PC-9 (cell line): ENCODE results near the gene SH3BGR. TPM values are rescaled to one million over a fixed set of nuclear protein-coding genes. Genes with fewer than 3 reads are reported as not detected.

Experiments used
- BruUV-seq: library from RNA; stranded (reverse); fragments of 400-500 nt; replicated peaks from 2 replicates; lab custom pipeline; 2021; lab: Mats Ljungman, UMichigan
- CTCF ChIA-PET: fragments of 300-600 bp; sonication (Branson Sonifier 250); formaldehyde crosslinking; loops from one replicate; lab custom pipeline; 2022; ENCODE audit warnings: antibody characterized with exemption; lab: Charles Lee
- POLR2A ChIA-PET: fragments of 300-600 bp; sonication (Branson Sonifier 250); formaldehyde crosslinking; loops from one replicate; lab custom pipeline; 2022; ENCODE audit warnings: antibody characterized with exemption; ENCODE audit not compliant: unreplicated experiment; lab: Charles Lee
- DNase-seq, 2 experiments: peaks; one replicate each; pipeline versions ENCODE4 v3.0.0 to v3.0.0-alpha.2; 2015 to 2022; ENCODE audit warnings: mixed read lengths in 1 of 2
- H2AFZ ChIP-seq: fragments of 200-600 bp; sonication (generic); 2 replicates; pipeline ENCODE4 v1.8.1; 2017; ENCODE audit warnings: antibody characterized with exemption
- H3F3A ChIP-seq: fragments of 200-600 bp; sonication (generic); 2 replicates; pipeline ENCODE4 v1.8.1; 2017; ENCODE audit warnings: antibody characterized with exemption, mild to moderate bottlenecking, low read depth; ENCODE audit not compliant: insufficient read depth
- H3K27ac ChIP-seq: fragments of 200-600 bp; sonication (generic); 2 replicates; pipeline ENCODE4 v1.6.1; 2016; ENCODE audit warnings: mixed run types
- H3K27me3 ChIP-seq: fragments of 200-600 bp; sonication (generic); 2 replicates; pipeline ENCODE4 v1.6.1; 2016; ENCODE audit warnings: low read depth, mixed run types; ENCODE audit not compliant: insufficient read depth
- H3K36me3 ChIP-seq: fragments of 200-600 bp; sonication (generic); 2 replicates; pipeline ENCODE4 v1.6.1; 2016; ENCODE audit warnings: low read depth, mixed run types
- H3K4me1 ChIP-seq: fragments of 200-600 bp; sonication (generic); replicated peaks from 2 replicates; pipeline ENCODE4 v1.6.1; 2016; ENCODE audit warnings: mixed run types; ENCODE audit not compliant: insufficient read depth
- H3K4me2 ChIP-seq: fragments of 200-600 bp; sonication (generic); 2 replicates; pipeline ENCODE4 v1.6.1; 2017; ENCODE audit warnings: mixed run types
- H3K4me3 ChIP-seq: fragments of 200-600 bp; sonication (generic); 2 replicates; pipeline ENCODE4 v1.6.1; 2016; ENCODE audit warnings: mixed run types
- H3K79me2 ChIP-seq: fragments of 200-600 bp; sonication (generic); 2 replicates; pipeline ENCODE4 v1.6.1; 2017; ENCODE audit warnings: low read depth, mixed run types
- H3K9me2 ChIP-seq: fragments of 200-600 bp; sonication (generic); 2 replicates; pipeline ENCODE4 v1.8.1; 2017; ENCODE audit warnings: mild to moderate bottlenecking; ENCODE audit not compliant: insufficient read depth
- H3K9me3 ChIP-seq: fragments of 200-600 bp; sonication (generic); 2 replicates; pipeline ENCODE4 v1.8.1; 2016; ENCODE audit warnings: low read depth; ENCODE audit not compliant: insufficient read depth
- H4K20me1 ChIP-seq: fragments of 200-600 bp; sonication (generic); 2 replicates; pipeline ENCODE4 v1.8.1; 2017; ENCODE audit not compliant: insufficient read depth
- EZH2 ChIP-seq: fragments of 200-600 bp; sonication (generic); IDR thresholded peaks from 2 replicates; pipeline ENCODE4 v1.8.0; 2017; ENCODE audit warnings: antibody characterized with exemption, low read depth
- intact Hi-C: fragments of 100-400 bp; cut with micrococcal nuclease; formaldehyde crosslinking; loops from one replicate; pipeline ENCODE4 v1.10.0; 2022; ENCODE audit not compliant: unreplicated experiment
- total RNA-seq: library from RNA; stranded (reverse); gene quantifications from 2 replicates; pipeline ENCODE4 v1.2.3, GENCODE V29; 2021
- TF ChIP-seq, protein P1 (sequence below): fragments of 200-600 bp; sonication (generic); conservative IDR thresholded peaks from 2 replicates; pipeline ENCODE4 v1.6.1; 2017; ENCODE audit warnings: mixed run types, antibody characterized with exemption, mild to moderate bottlenecking, moderate library complexity

Gene SH3BGR
- total RNA-seq, 1 experiment from 2014 or later = 4.5 TPM

GRCh38 chr21:39525601-39526000, 73.8 kb downstream of the SH3BGR start:
- no peak overlapping the region for H2AFZ ChIP-seq
- CTCF ChIA-PET = no interaction called here
- POLR2A ChIA-PET = no interaction called here
- peaks cover 27% of the 10 kb centered on the region for H3K27me3 ChIP-seq
- BruUV-seq = no TSS peak
- TF ChIP-seq EZH2 = no peak
- TF ChIP-seq, protein P1, sequence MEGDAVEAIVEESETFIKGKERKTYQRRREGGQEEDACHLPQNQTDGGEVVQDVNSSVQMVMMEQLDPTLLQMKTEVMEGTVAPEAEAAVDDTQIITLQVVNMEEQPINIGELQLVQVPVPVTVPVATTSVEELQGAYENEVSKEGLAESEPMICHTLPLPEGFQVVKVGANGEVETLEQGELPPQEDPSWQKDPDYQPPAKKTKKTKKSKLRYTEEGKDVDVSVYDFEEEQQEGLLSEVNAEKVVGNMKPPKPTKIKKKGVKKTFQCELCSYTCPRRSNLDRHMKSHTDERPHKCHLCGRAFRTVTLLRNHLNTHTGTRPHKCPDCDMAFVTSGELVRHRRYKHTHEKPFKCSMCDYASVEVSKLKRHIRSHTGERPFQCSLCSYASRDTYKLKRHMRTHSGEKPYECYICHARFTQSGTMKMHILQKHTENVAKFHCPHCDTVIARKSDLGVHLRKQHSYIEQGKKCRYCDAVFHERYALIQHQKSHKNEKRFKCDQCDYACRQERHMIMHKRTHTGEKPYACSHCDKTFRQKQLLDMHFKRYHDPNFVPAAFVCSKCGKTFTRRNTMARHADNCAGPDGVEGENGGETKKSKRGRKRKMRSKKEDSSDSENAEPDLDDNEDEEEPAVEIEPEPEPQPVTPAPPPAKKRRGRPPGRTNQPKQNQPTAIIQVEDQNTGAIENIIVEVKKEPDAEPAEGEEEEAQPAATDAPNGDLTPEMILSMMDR = no peak
- H3K9me3 ChIP-seq = no peaks in the 10 kb centered on the region
- H3K36me3 ChIP-seq = no peaks in the 10 kb centered on the region
- intact Hi-C loops = no loop called here
- H3K4me3 ChIP-seq = no peak overlapping the region
- H3K79me2 ChIP-seq = no peaks in the 10 kb centered on the region
- no peaks in the 10 kb centered on the region for H3F3A ChIP-seq
- no peak overlapping the region for H3K27ac ChIP-seq
- H3K4me1 ChIP-seq = no peaks in the 10 kb centered on the region
- no peaks in the 10 kb centered on the region for H4K20me1 ChIP-seq
- H3K4me2 ChIP-seq = no peak overlapping the region
- no peak for DNase-seq
- no peaks in the 10 kb centered on the region for H3K9me2 ChIP-seq

- DNase-seq = no peak
- TF ChIP-seq EZH2 = no peak
- TF ChIP-seq, protein P1 = no peak
- H3K9me3 ChIP-seq = no peaks in the 10 kb centered on the region
- H3K36me3 ChIP-seq = no peaks in the 10 kb centered on the region
- H3F3A ChIP-seq = no peaks in the 10 kb centered on the region
- no peaks in the 10 kb centered on the region for H3K79me2 ChIP-seq
- ChIA-PET CTCF (no interaction called here), POLR2A (no interaction called here)
- H4K20me1 ChIP-seq = no peaks in the 10 kb centered on the region
- peaks cover 27% of the 10 kb centered on the region for H3K27me3 ChIP-seq
- H2AFZ ChIP-seq = no peak overlapping the region
- H3K4me3 ChIP-seq = no peak overlapping the region
- no peak overlapping the region for H3K27ac ChIP-seq
- no TSS peak for BruUV-seq
- no peak overlapping the region for H3K4me2 ChIP-seq
- intact Hi-C loops = no loop called here
- H3K9me2 ChIP-seq = no peaks in the 10 kb centered on the region
- H3K4me1 ChIP-seq = no peaks in the 10 kb centered on the region
Measured at GRCh38 chr21:39527067-39527595, 75.4 kb downstream of the SH3BGR start.

- peaks cover 27% of the 10 kb centered on the region for H3K27me3 ChIP-seq
- BruUV-seq = no TSS peak
- H3F3A ChIP-seq = no peaks in the 10 kb centered on the region
- ChIA-PET CTCF (no interaction called here), POLR2A (no interaction called here)
- no peaks in the 10 kb centered on the region for H4K20me1 ChIP-seq
- no peak overlapping the region for H3K27ac ChIP-seq
- H2AFZ ChIP-seq = no peak overlapping the region
- H3K36me3 ChIP-seq = no peaks in the 10 kb centered on the region
- H3K4me2 ChIP-seq = no peak overlapping the region
- H3K4me3 ChIP-seq = no peak overlapping the region
- no peak for DNase-seq
- TF ChIP-seq, protein P1 = no peak
- TF ChIP-seq EZH2 = no peak
- intact Hi-C loops = no loop called here
- H3K9me2 ChIP-seq = no peaks in the 10 kb centered on the region
- no peaks in the 10 kb centered on the region for H3K79me2 ChIP-seq
- H3K4me1 ChIP-seq = no peaks in the 10 kb centered on the region
- no peaks in the 10 kb centered on the region for H3K9me3 ChIP-seq
Measured at GRCh38 chr21:39527664-39528381, 76.1 kb downstream of the SH3BGR start.
